HepG2 (cell line): ENCODE results near the gene ATOH8. TPM values are rescaled to one million over a fixed set of nuclear protein-coding genes. Genes with fewer than 3 reads are reported as not detected.

Experiments used
- ATAC-seq: fragments of 200-7000 bp; cut with Tn5 transposase; 3 replicates; pipeline ENCODE4 v1.9.1; 2020; ENCODE audit warnings: mild to moderate bottlenecking, moderate library complexity
- BruUV-seq: library from RNA; stranded (reverse); fragments of 400-500 nt; replicated peaks from 2 replicates; lab custom pipeline; 2021; lab: Mats Ljungman, UMichigan
- CTCF ChIA-PET: fragments of 300-600 bp; formaldehyde crosslinking; extraction: SDS; loops from one replicate; lab custom pipeline; 2021; ENCODE audit warnings: low total read pairs, inconsistent platforms, low intra/inter-chr PET ratio; lab: Yijun Ruan, JAX
- POLR2A ChIA-PET: fragments of 350-600 bp; sonication (Branson Sonifier 250); formaldehyde crosslinking; loops from one replicate; lab custom pipeline; 2020; ENCODE audit warnings: antibody characterized with exemption, inconsistent platforms; lab: Yijun Ruan, JAX
- DNase-seq: peaks from one replicate; pipeline ENCODE4 v3.0.0-alpha.2; 2015; ENCODE audit warnings: low spot score
- FAIRE-seq: peaks from 3 replicates; lab custom pipeline; 2011; peaks lifted over from hg19 to GRCh38; lab: Jason Lieb, UNC
- H2AFZ ChIP-seq: one replicate; pipeline ENCODE4 v1.6.1; 2011; ENCODE audit warnings: low read length, inconsistent platforms
- H3K27ac ChIP-seq: fragments of 300-600 bp; 3 replicates; pipeline ENCODE4 v1.8.0; 2011; ENCODE audit warnings: mixed run types, mild to moderate bottlenecking, mixed read lengths, low read length, inconsistent platforms; ENCODE audit not compliant: insufficient read depth; ENCODE audit errors: extremely low read length
- H3K27me3 ChIP-seq, 2 experiments: fragments of 200-600 bp in 1 of 2; 2 replicates in 1 of 2; 3 replicates in 1 of 2; pipeline versions ENCODE4 v1.6.0 to v1.8.0; 2011; ENCODE audit warnings: low read length in 2 of 2, mild to moderate bottlenecking in 2 of 2, moderate library complexity in 2 of 2, inconsistent platforms in 1 of 2; ENCODE audit not compliant: insufficient read depth in 2 of 2, control insufficient read depth in 1 of 2
- H3K36me3 ChIP-seq, 2 experiments: fragments of 200-600 bp in 1 of 2; replicated peaks in 1 of 2; 2 replicates in 1 of 2; 3 replicates in 1 of 2; pipeline versions ENCODE4 v1.5.1 to v1.8.0; 2011; ENCODE audit warnings: low read length in 2 of 2, inconsistent platforms in 1 of 2; ENCODE audit not compliant: insufficient read depth in 2 of 2, control insufficient read depth in 1 of 2
- H3K4me1 ChIP-seq: 2 replicates; pipeline ENCODE4 v1.5.1; 2012; ENCODE audit warnings: low read length, inconsistent platforms; ENCODE audit not compliant: insufficient read depth
- H3K4me2 ChIP-seq: 2 replicates; pipeline ENCODE4 v1.6.0; 2011; ENCODE audit warnings: low read depth, low read length, inconsistent platforms
- H3K4me3 ChIP-seq, 3 experiments: fragments of 200-600 bp in 1 of 3; sonication (generic), shearing (Covaris generic) in 1 of 3; replicated peaks in 1 of 3; 2 replicates each; pipeline ENCODE4 v1.5.1; 2011 to 2016; ENCODE audit warnings: low read length in 3 of 3, inconsistent platforms in 2 of 3, low read depth in 2 of 3, mild to moderate bottlenecking in 2 of 3, control low read depth in 1 of 3, mixed read lengths in 1 of 3; ENCODE audit not compliant: insufficient read depth in 1 of 3
- H3K79me2 ChIP-seq: one replicate; pipeline ENCODE4 v1.6.1; 2011; ENCODE audit warnings: low read length, inconsistent platforms; ENCODE audit not compliant: insufficient read depth
- H3K9ac ChIP-seq: 2 replicates; pipeline ENCODE4 v1.6.0; 2011; ENCODE audit warnings: mild to moderate bottlenecking, low read depth, low read length, inconsistent platforms; ENCODE audit not compliant: insufficient read depth
- H3K9me3 ChIP-seq: 2 replicates; pipeline ENCODE4 v1.5.1; 2012; ENCODE audit warnings: mild to moderate bottlenecking, low read length
- H4K20me1 ChIP-seq: 2 replicates; pipeline ENCODE4 v1.6.0; 2011; ENCODE audit warnings: inconsistent platforms, mild to moderate bottlenecking, low read length, moderate library complexity; ENCODE audit not compliant: insufficient read depth
- MYC ChIP-seq: sonication (generic); formaldehyde crosslinking; IDR thresholded peaks from 2 replicates; pipeline ENCODE4 v1.9.0; 2021; ENCODE audit warnings: missing genetic modification reagents, borderline replicate concordance
- NFATC3 ChIP-seq: sonication (generic); formaldehyde crosslinking; IDR thresholded peaks from 2 replicates; pipeline ENCODE4 v1.5.1; 2020; ENCODE audit warnings: mild to moderate bottlenecking, missing genetic modification reagents
- PRDM10 ChIP-seq: sonication (generic); formaldehyde crosslinking; IDR thresholded peaks from 2 replicates; pipeline ENCODE4 v1.4.0; 2020; ENCODE audit warnings: low read depth, missing genetic modification reagents
- WIZ ChIP-seq: sonication (generic); formaldehyde crosslinking; IDR thresholded peaks from 2 replicates; pipeline ENCODE4 v1.5.1; 2020; ENCODE audit warnings: mild to moderate bottlenecking, missing genetic modification reagents
- ZBTB4 ChIP-seq: sonication (generic); formaldehyde crosslinking; IDR thresholded peaks from 2 replicates; pipeline ENCODE4 v1.4.0; 2020; ENCODE audit warnings: missing genetic modification reagents, mild to moderate bottlenecking, borderline replicate concordance
- ZNF142 ChIP-seq: sonication (generic); formaldehyde crosslinking; IDR thresholded peaks from 2 replicates; pipeline ENCODE4 v1.4.0; 2020; ENCODE audit warnings: missing genetic modification reagents
- WGBS: methylation state at CpG from one replicate; pipeline ENCODE4 v1.1.6; 2017; ENCODE audit warnings: low lambda C conversion rate; 5-methylcytosine and 5-hydroxymethylcytosine counted together
- in situ Hi-C: cut with HindIII; loops from 2 replicates; pipeline ENCODE4 v1.10.0; 2017; ENCODE audit warnings: low pct_unique_long_range_greater_than_20kb; ENCODE audit not compliant: extremely low pct_ligation_motif_present
- intact Hi-C: fragments of 100-400 bp; cut with micrococcal nuclease; formaldehyde crosslinking; loops from one replicate; pipeline ENCODE4 v1.10.0; 2022; ENCODE audit not compliant: unreplicated experiment
- polyA plus RNA-seq, 8 experiments: library from polyadenylated mRNA; depleted of rRNA in 3 of 8; stranded (reverse) in 7 of 8; unstranded in 1 of 8; fragments of >200 nt; fragmentation: Illumina TruSeq in 4 of 8; extraction: Trizol in 4 of 8; gene quantifications; 2 replicates each; pipeline versions ENCODE4 v1.2.1 to v1.2.3, GENCODE V29; 2011 to 2016; ENCODE audit warnings: low read depth in 4 of 8, missing spikeins in 1 of 8, mixed read lengths in 1 of 8; ENCODE audit not compliant: insufficient read depth in 1 of 8
- total RNA-seq, 5 experiments: library from RNA; depleted of rRNA; stranded (reverse); fragments of >200 nt; fragmentation: Illumina TruSeq; extraction: Trizol; gene quantifications; 2 replicates each; pipeline ENCODE4 v1.2.3, GENCODE V29; 2016; ENCODE audit warnings: low read depth in 1 of 5

Gene ATOH8
- total and polyA plus RNA-seq, 2 of the 13 experiments (the other 11 are each of a cell fraction or from before 2014, with no cell fraction given) = 0.13 to 0.61 TPM

- no peak for FAIRE-seq
- H3K4me1 ChIP-seq = peaks cover 62% of the 10 kb centered on the region
- WGBS = 53% methylated on average over 7 of the region's 14 CpGs
- DNase-seq = no peak
- ChIA-PET CTCF (no interaction called here), POLR2A (interaction anchor here (1.5 to 2.0 kb wide), 2 partner anchors 12 to 22 kb away, joined by 3 to 9 read pairs; no protein-coding TSS in a partner anchor)
- intact Hi-C loops = loop anchor here (1.0 kb wide), 1 partner anchor 41 kb away; the partner anchor contains the start of gene ATOH8
- no peak overlapping the region for H3K27ac ChIP-seq
- peak overlapping the region; percentile 23 for H3K4me2 ChIP-seq
- H2AFZ ChIP-seq = no peak overlapping the region
- no peaks in the 10 kb centered on the region for H3K79me2 ChIP-seq
- no peaks in the 10 kb centered on the region; a peak in 1 of 5 replicates for H3K27me3 ChIP-seq
- no peaks in the 10 kb centered on the region for H3K36me3 ChIP-seq
- in situ Hi-C loops = no loop called here
- H4K20me1 ChIP-seq = no peaks in the 10 kb centered on the region
- ATAC-seq = peak; percentile 15
- H3K9ac ChIP-seq = no peak overlapping the region
- peak overlapping the region in 1 of 3 experiments; percentile 10; a peak in 1 of 6 replicates for H3K4me3 ChIP-seq
- no TSS peak for BruUV-seq
- no peaks in the 10 kb centered on the region for H3K9me3 ChIP-seq
- TF ChIP-seq MYC (CRISPR knock-in tag) = no peak
- TF ChIP-seq PRDM10 (CRISPR knock-in tag) = no peak
- TF ChIP-seq NFATC3 (CRISPR knock-in tag) = 0 out of 2 replicates have a peak, but pooled peaks have one; percentile 31
- no peak for TF ChIP-seq ZNF142 (CRISPR knock-in tag)
- no peak for TF ChIP-seq WIZ (CRISPR knock-in tag)
- 0 out of 2 replicates have a peak, but pooled peaks have one; percentile 32 for TF ChIP-seq ZBTB4
Observed at GRCh38 chr2:85794491-85795121, 40.8 kb downstream of the ATOH8 start.
